Endothelial cell of umbilical vein (primary cell): Measurements from ENCODE around the gene NR5A2. TPM values are rescaled to one million over a fixed set of nuclear protein-coding genes. Genes with fewer than 3 reads are reported as not detected.

Source experiments
- BruUV-seq: library from RNA; stranded (reverse); fragments of 400-500 nt; replicated peaks from 2 replicates; lab custom pipeline; 2021; lab: Mats Ljungman, UMichigan
- CTCF ChIA-PET: fragments of 300-600, 350-600 bp; sonication (Branson Sonifier 250); formaldehyde crosslinking; loops from one replicate; lab custom pipeline; 2021; ENCODE audit warnings: antibody characterized with exemption, inconsistent platforms; lab: Charles Lee
- POLR2A ChIA-PET: fragments of 300-600, 350-600 bp; sonication (Branson Sonifier 250); formaldehyde crosslinking; loops from one replicate; lab custom pipeline; 2021; ENCODE audit warnings: antibody characterized with exemption, inconsistent platforms; lab: Charles Lee
- DNase-seq: peaks from one replicate; pipeline ENCODE4 v3.0.0-alpha.2; 2011; ENCODE audit warnings: low read depth, low spot score
- FAIRE-seq: peaks from 2 replicates; lab custom pipeline; 2011; peaks lifted over from hg19 to GRCh38; lab: Jason Lieb, UNC
- H2AFZ ChIP-seq: 2 replicates; pipeline ENCODE4 v1.6.0; 2012; ENCODE audit warnings: low read depth, low read length, control low read depth, inconsistent platforms
- H3K27ac ChIP-seq: 2 replicates; pipeline ENCODE4 v1.5.1; 2011; ENCODE audit warnings: low read depth, mild to moderate bottlenecking, control low read depth, low read length, moderate library complexity; ENCODE audit not compliant: insufficient read depth
- H3K27me3 ChIP-seq, 2 experiments: 2 replicates each; pipeline versions ENCODE4 v1.6.0 to v1.6.1; 2011; ENCODE audit warnings: low read length in 2 of 2, mixed read lengths in 1 of 2; ENCODE audit not compliant: control insufficient read depth in 2 of 2, insufficient read depth in 2 of 2
- H3K36me3 ChIP-seq, 2 experiments: 2 replicates in 1 of 2; 3 replicates in 1 of 2; pipeline ENCODE4 v1.5.1; 2011; ENCODE audit warnings: low read length in 2 of 2, mild to moderate bottlenecking in 1 of 2, moderate library complexity in 1 of 2; ENCODE audit not compliant: control insufficient read depth in 2 of 2, insufficient read depth in 2 of 2; ENCODE audit errors: extremely low read depth in 1 of 2
- H3K4me1 ChIP-seq: 3 replicates; pipeline ENCODE4 v1.5.1; 2011; ENCODE audit warnings: mild to moderate bottlenecking, low read length; ENCODE audit not compliant: control insufficient read depth, insufficient read depth; ENCODE audit errors: extremely low read depth
- H3K4me2 ChIP-seq: 2 replicates; pipeline ENCODE4 v1.6.1; 2011; ENCODE audit warnings: low read length, control low read depth, mixed read lengths; ENCODE audit not compliant: insufficient read depth
- H3K4me3 ChIP-seq, 3 experiments: fragments of 200-600 bp in 1 of 3; sonication (generic), shearing (Covaris generic) in 1 of 3; replicated peaks in 1 of 3; 2 replicates each; pipeline ENCODE4 v1.5.1; 2011 to 2016; ENCODE audit warnings: control low read depth in 3 of 3, low read length in 3 of 3, mild to moderate bottlenecking in 2 of 3, inconsistent platforms in 1 of 3, low read depth in 1 of 3, moderate library complexity in 1 of 3; ENCODE audit not compliant: insufficient read depth in 1 of 3
- H3K79me2 ChIP-seq: 2 replicates; pipeline ENCODE4 v1.6.0; 2012; ENCODE audit warnings: low read length, inconsistent platforms; ENCODE audit not compliant: control insufficient read depth, insufficient read depth
- H3K9ac ChIP-seq: replicated peaks from 2 replicates; pipeline ENCODE3; 2011; ENCODE audit warnings: low read length, control low read depth; ENCODE audit not compliant: insufficient read depth; ENCODE audit errors: extremely low read depth
- H3K9me1 ChIP-seq: replicated peaks from 3 replicates; pipeline ENCODE4 v1.6.0; 2011; ENCODE audit warnings: mild to moderate bottlenecking, low read length; ENCODE audit not compliant: control insufficient read depth, insufficient read depth; ENCODE audit errors: extremely low read depth
- H3K9me3 ChIP-seq: replicated peaks from 2 replicates; pipeline ENCODE4 v1.5.1; 2012; ENCODE audit warnings: low read length, inconsistent platforms; ENCODE audit not compliant: control insufficient read depth, insufficient read depth
- H4K20me1 ChIP-seq: replicated peaks from 2 replicates; pipeline ENCODE3; 2011; ENCODE audit warnings: mild to moderate bottlenecking, low read length; ENCODE audit not compliant: control insufficient read depth, insufficient read depth; ENCODE audit errors: extremely low read depth
- EZH2 ChIP-seq: IDR thresholded peaks from 2 replicates; pipeline ENCODE4 v1.6.1; 2012; ENCODE audit warnings: borderline replicate concordance, low read depth, mild to moderate bottlenecking, moderate library complexity, low read length, inconsistent platforms; ENCODE audit not compliant: severe bottlenecking
- FOS ChIP-seq: IDR thresholded peaks from 2 replicates; pipeline ENCODE4 v1.6.1; 2011; ENCODE audit warnings: mild to moderate bottlenecking, low read length, moderate library complexity, borderline replicate concordance; ENCODE audit not compliant: insufficient read depth
- GATA2 ChIP-seq: IDR thresholded peaks from 2 replicates; pipeline ENCODE4 v1.7.0; 2011; ENCODE audit warnings: low read depth, mild to moderate bottlenecking, moderate library complexity, mixed read lengths, low read length; ENCODE audit not compliant: insufficient read length, insufficient read depth
- JUN ChIP-seq: IDR thresholded peaks from 2 replicates; pipeline ENCODE4 v1.6.1; 2011; ENCODE audit warnings: borderline replicate concordance, low read depth; ENCODE audit not compliant: insufficient read length, insufficient read depth
- MYC ChIP-seq: IDR thresholded peaks from one replicate; pipeline ENCODE4 v1.6.1; 2011; ENCODE audit warnings: mild to moderate bottlenecking, low read depth, low read length
- POLR2A ChIP-seq: IDR thresholded peaks from 2 replicates; pipeline ENCODE4 v1.6.1; 2012; ENCODE audit warnings: low read depth, mild to moderate bottlenecking, control low read depth, low read length
- POLR2AphosphoS5 ChIP-seq: IDR thresholded peaks from 2 replicates; pipeline ENCODE4 v1.6.1; 2012; ENCODE audit warnings: low read depth, mild to moderate bottlenecking, control low read depth, low read length, moderate library complexity; ENCODE audit not compliant: insufficient read depth
- dilution Hi-C: fragments of 300-500 bp; cut with MboI; formaldehyde crosslinking; loops from one replicate; pipeline ENCODE4 v1.15.0; 2019; ENCODE audit warnings: low sequenced_read_pairs; ENCODE audit not compliant: extremely low pct_ligation_motif_present
- intact Hi-C: fragments of 100-400 bp; cut with micrococcal nuclease; formaldehyde crosslinking; loops from one replicate; pipeline ENCODE4 v1.10.0; 2022
- polyA plus RNA-seq, 4 experiments: library from polyadenylated mRNA; depleted of rRNA in 3 of 4; stranded (reverse) in 3 of 4; unstranded in 1 of 4; fragments of >200 nt; gene quantifications; 2 replicates each; pipeline versions ENCODE4 v1.2.1 to v1.2.3, GENCODE V29; 2011 to 2012; ENCODE audit warnings: missing spikeins in 1 of 4
- total RNA-seq: library from RNA; stranded (reverse); gene quantifications from 2 replicates; pipeline ENCODE4 v1.2.3, GENCODE V29; 2021
- TF ChIP-seq, protein P1 (sequence below): IDR thresholded peaks from 2 replicates; pipeline ENCODE4 v1.6.1; 2011; ENCODE audit not compliant: insufficient read depth, insufficient read length
- TF ChIP-seq, protein P2 (sequence below), 2 donors: IDR thresholded peaks; 1 replicate in 1 of 2; 2 replicates in 1 of 2; pipeline ENCODE4 v1.5.1; 2011; ENCODE audit warnings: low read length in 2 of 2, mild to moderate bottlenecking in 2 of 2, moderate library complexity in 2 of 2, control low read depth in 1 of 2, inconsistent platforms in 1 of 2, low read depth in 1 of 2; ENCODE audit not compliant: insufficient read depth in 1 of 2; ENCODE audit errors: extremely low read depth in 1 of 2

Gene NR5A2
- total and polyA plus RNA-seq, 2 donors (not counting 3 experiments of a cell fraction or from before 2014, with no cell fraction given), result 3.4 to 12.1 TPM

DNA sequence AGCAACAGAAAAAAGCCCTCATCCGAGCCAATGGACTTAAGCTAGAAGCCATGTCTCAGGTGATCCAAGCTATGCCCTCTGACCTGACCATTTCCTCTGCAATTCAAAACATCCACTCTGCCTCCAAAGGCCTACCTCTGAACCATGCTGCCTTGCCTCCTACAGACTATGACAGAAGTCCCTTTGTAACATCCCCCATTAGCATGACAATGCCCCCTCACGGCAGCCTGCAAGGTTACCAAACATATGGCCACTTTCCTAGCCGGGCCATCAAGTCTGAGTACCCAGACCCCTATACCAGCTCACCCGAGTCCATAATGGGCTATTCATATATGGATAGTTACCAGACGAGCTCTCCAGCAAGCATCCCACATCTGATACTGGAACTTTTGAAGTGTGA is 20.7 kb downstream of the NR5A2 start:
- no peaks in the 10 kb centered on the region for H3K36me3 ChIP-seq
- H2AFZ ChIP-seq, result no peak overlapping the region
- no peak for FAIRE-seq
- no peak overlapping the region for H3K4me2 ChIP-seq
- no peak for TF ChIP-seq JUN
- TF ChIP-seq, protein P1, sequence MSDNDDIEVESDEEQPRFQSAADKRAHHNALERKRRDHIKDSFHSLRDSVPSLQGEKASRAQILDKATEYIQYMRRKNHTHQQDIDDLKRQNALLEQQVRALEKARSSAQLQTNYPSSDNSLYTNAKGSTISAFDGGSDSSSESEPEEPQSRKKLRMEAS, result no peak
- TF ChIP-seq, protein P2, sequence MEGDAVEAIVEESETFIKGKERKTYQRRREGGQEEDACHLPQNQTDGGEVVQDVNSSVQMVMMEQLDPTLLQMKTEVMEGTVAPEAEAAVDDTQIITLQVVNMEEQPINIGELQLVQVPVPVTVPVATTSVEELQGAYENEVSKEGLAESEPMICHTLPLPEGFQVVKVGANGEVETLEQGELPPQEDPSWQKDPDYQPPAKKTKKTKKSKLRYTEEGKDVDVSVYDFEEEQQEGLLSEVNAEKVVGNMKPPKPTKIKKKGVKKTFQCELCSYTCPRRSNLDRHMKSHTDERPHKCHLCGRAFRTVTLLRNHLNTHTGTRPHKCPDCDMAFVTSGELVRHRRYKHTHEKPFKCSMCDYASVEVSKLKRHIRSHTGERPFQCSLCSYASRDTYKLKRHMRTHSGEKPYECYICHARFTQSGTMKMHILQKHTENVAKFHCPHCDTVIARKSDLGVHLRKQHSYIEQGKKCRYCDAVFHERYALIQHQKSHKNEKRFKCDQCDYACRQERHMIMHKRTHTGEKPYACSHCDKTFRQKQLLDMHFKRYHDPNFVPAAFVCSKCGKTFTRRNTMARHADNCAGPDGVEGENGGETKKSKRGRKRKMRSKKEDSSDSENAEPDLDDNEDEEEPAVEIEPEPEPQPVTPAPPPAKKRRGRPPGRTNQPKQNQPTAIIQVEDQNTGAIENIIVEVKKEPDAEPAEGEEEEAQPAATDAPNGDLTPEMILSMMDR (IDR thresholded peaks at IDR 0.05; ENCODE audit: extremely low read depth in 1 of 2, insufficient read depth in 1 of 2, low read depth in 1 of 2, low read length in 2 of 2), result no peak
- TF ChIP-seq FOS, result no peak
- no peak for TF ChIP-seq GATA2
- no peak for TF ChIP-seq POLR2AphosphoS5
- TF ChIP-seq POLR2A, result no peak
- no peak for TF ChIP-seq EZH2
- no peak for TF ChIP-seq MYC
- no TSS peak for BruUV-seq
- H3K9me3 ChIP-seq, result no peaks in the 10 kb centered on the region
- no peaks in the 10 kb centered on the region for H3K4me1 ChIP-seq
- peaks cover 0 to 32% of the 10 kb centered on the region in 2 experiments for H3K27me3 ChIP-seq
- dilution Hi-C loops (no loop called here), intact Hi-C loops (loop anchor here (10.0 kb wide), 1 partner anchor 197 kb away; no protein-coding TSS in a partner anchor)
- no peak overlapping the region for H3K9ac ChIP-seq
- no peaks in the 10 kb centered on the region for H3K9me1 ChIP-seq
- no peak overlapping the region for H3K27ac ChIP-seq
- no peaks in the 10 kb centered on the region for H4K20me1 ChIP-seq
- H3K4me3 ChIP-seq, result no peak overlapping the region
- no peaks in the 10 kb centered on the region for H3K79me2 ChIP-seq
- DNase-seq, result no peak
- ChIA-PET CTCF (interaction anchor here (1.2 to 3.4 kb wide), 3 partner anchors 9 to 363 kb away, joined by 4 to 10 read pairs (median 6); no protein-coding TSS in a partner anchor), POLR2A (no interaction called here)
